NB4 (cell line): ENCODE measurements around the gene NAAA.

Source experiments
- POLR2A ChIP-seq: IDR thresholded peaks from 2 replicates; pipeline ENCODE4 v1.6.1; 2011; ENCODE audit warnings: mild to moderate bottlenecking; ENCODE audit not compliant: insufficient read length; ENCODE audit errors: extremely low read depth
- TF ChIP-seq, protein P1 (sequence below): IDR thresholded peaks from one replicate; pipeline ENCODE4 v1.5.1; 2012; ENCODE audit warnings: low read depth, low read length

DNA sequence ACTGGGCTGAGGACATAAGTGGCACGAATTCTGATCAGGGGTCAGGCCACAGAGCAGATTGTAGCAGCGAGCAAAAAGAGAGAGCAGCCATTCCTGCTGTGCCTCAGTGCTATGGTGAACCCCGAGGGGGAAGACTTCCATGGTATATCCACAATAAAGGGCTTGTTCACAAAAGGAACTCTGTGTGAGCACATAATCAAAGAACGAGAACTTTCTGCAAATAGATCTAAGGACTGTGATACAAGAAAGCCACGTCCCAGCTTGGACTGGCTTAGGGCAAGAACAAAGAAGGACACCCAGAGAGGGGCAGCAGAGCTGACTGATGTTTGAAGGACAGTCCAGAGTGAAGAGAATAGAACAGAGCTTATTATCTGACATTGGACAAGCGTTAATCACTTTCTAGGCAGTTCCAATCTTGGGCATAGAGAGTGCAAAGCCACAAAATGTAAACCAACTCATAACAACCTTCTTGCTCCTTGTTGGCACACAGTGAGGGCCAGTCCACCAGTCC is 62.5 kb downstream of the NAAA start:
- TF ChIP-seq POLR2A, result no peak
- TF ChIP-seq, protein P1, sequence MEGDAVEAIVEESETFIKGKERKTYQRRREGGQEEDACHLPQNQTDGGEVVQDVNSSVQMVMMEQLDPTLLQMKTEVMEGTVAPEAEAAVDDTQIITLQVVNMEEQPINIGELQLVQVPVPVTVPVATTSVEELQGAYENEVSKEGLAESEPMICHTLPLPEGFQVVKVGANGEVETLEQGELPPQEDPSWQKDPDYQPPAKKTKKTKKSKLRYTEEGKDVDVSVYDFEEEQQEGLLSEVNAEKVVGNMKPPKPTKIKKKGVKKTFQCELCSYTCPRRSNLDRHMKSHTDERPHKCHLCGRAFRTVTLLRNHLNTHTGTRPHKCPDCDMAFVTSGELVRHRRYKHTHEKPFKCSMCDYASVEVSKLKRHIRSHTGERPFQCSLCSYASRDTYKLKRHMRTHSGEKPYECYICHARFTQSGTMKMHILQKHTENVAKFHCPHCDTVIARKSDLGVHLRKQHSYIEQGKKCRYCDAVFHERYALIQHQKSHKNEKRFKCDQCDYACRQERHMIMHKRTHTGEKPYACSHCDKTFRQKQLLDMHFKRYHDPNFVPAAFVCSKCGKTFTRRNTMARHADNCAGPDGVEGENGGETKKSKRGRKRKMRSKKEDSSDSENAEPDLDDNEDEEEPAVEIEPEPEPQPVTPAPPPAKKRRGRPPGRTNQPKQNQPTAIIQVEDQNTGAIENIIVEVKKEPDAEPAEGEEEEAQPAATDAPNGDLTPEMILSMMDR, result no peak
